Body of pancreas (tissue), 4 donors: ENCODE data around the gene CDH10. TPM values are rescaled to one million over a fixed set of nuclear protein-coding genes. Genes with fewer than 3 reads are reported as not detected.

Source experiments
- ATAC-seq: fragments of 150-250 bp; one replicate; pipeline ENCODE4 v1.9.1; 2016
- DNase-seq, 4 donors: peaks; one replicate each; pipeline ENCODE4 v3.0.0-alpha.2; 2019
- H3K27ac ChIP-seq, 4 donors: fragments of 200-600 bp; sonication (generic); 1 replicate in 3 of 4; 2 replicates in 1 of 4; pipeline versions ENCODE4 v1.5.1 to v1.6.1; 2016 to 2019; ENCODE audit warnings: mild to moderate bottlenecking in 1 of 4, mixed read lengths in 1 of 4, moderate library complexity in 1 of 4
- H3K27me3 ChIP-seq, 2 donors: fragments of 200-600 bp; sonication (generic); one replicate each; pipeline ENCODE4 v1.6.0; 2016; ENCODE audit warnings: mild to moderate bottlenecking in 1 of 2
- H3K36me3 ChIP-seq, 2 donors: fragments of 200-600 bp; sonication (generic); replicated peaks in 1 of 2; 2 replicates each; pipeline ENCODE4 v1.5.1; 2016; ENCODE audit warnings: low read depth in 2 of 2; ENCODE audit not compliant: insufficient read depth in 1 of 2
- H3K4me1 ChIP-seq: fragments of 200-600 bp; sonication (generic); one replicate; pipeline ENCODE4 v1.6.0; 2016
- H3K4me3 ChIP-seq, 2 donors: fragments of 200-600 bp; sonication (generic); 1 replicate in 1 of 2; 2 replicates in 1 of 2; pipeline ENCODE4 v1.5.1; 2016 to 2019
- H3K9me3 ChIP-seq, 3 donors: fragments of 200-600 bp; sonication (generic); 1 replicate in 2 of 3; 2 replicates in 1 of 3; pipeline ENCODE4 v1.5.1; 2016
- POLR2A ChIP-seq, 3 donors: fragments of 450-650 bp; IDR thresholded peaks; one replicate each; pipeline ENCODE4 v1.6.1; 2016; ENCODE audit warnings: antibody characterized with exemption in 3 of 3, mild to moderate bottlenecking in 2 of 3
- WGBS, 2 donors: methylation state at CpG; one replicate each; pipeline ENCODE4 v1.1.5; 2017; 5-methylcytosine and 5-hydroxymethylcytosine counted together
- intact Hi-C: fragments of 100-400 bp; cut with DNase I; formaldehyde crosslinking; loops from one replicate; pipeline ENCODE4 v1.15.1; 2023
- total RNA-seq, 2 donors: library from RNA; depleted of rRNA; stranded (reverse); fragments of >200 nt; gene quantifications; one replicate each; pipeline ENCODE4 v1.1.0, GENCODE V29; 2016
- TF ChIP-seq, protein P1 (sequence below), 7 experiments: fragments of 450-650 bp in 4 of 7; fragments of 200-600 bp in 3 of 7; sonication (generic) in 3 of 7; IDR thresholded peaks; one replicate each; pipeline ENCODE4 v1.5.1; 2016 to 2019; ENCODE audit warnings: antibody characterized with exemption in 7 of 7

Gene CDH10
- total RNA-seq, 2 donors from 2014 or later: 0.26 TPM; not detected in 1

DNA sequence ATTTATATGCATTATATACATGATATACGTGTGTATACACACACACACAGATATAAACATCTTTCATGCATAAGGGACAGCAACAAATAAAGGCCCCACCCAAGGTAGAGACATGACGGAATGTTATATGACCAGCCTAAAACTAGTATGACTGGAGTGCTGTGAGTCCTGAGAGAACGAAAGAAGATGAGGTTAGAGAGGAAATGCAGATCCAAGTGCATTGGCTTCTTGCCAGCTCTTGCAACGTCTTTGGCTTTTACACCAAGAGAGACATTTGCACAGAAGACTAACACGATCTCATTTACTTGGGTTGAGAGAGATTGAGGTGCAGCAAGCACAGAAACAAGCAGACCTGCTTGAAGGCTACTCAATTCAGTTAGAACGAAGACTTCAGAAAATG lies 23.0 kb downstream of the CDH10 start:
- ATAC-seq: no peak
- H3K36me3 ChIP-seq: no peaks in the 10 kb centered on the region
- WGBS, 2 donors: 37 to 39% methylated on average over 6 of the region's 6 CpGs
- H3K27me3 ChIP-seq: no peaks in the 10 kb centered on the region
- no peak for TF ChIP-seq POLR2A (IDR thresholded peaks at IDR 0.05)
- TF ChIP-seq, protein P1, sequence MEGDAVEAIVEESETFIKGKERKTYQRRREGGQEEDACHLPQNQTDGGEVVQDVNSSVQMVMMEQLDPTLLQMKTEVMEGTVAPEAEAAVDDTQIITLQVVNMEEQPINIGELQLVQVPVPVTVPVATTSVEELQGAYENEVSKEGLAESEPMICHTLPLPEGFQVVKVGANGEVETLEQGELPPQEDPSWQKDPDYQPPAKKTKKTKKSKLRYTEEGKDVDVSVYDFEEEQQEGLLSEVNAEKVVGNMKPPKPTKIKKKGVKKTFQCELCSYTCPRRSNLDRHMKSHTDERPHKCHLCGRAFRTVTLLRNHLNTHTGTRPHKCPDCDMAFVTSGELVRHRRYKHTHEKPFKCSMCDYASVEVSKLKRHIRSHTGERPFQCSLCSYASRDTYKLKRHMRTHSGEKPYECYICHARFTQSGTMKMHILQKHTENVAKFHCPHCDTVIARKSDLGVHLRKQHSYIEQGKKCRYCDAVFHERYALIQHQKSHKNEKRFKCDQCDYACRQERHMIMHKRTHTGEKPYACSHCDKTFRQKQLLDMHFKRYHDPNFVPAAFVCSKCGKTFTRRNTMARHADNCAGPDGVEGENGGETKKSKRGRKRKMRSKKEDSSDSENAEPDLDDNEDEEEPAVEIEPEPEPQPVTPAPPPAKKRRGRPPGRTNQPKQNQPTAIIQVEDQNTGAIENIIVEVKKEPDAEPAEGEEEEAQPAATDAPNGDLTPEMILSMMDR (IDR thresholded peaks at IDR 0.05): no peak
- H3K27ac ChIP-seq: no peak overlapping the region
- H3K4me1 ChIP-seq: no peaks in the 10 kb centered on the region
- intact Hi-C loops: no loop called here
- no peaks in the 10 kb centered on the region for H3K9me3 ChIP-seq
- H3K4me3 ChIP-seq: no peak overlapping the region
- DNase-seq: peak; percentile 16 to 41 (median 20)

DNA sequence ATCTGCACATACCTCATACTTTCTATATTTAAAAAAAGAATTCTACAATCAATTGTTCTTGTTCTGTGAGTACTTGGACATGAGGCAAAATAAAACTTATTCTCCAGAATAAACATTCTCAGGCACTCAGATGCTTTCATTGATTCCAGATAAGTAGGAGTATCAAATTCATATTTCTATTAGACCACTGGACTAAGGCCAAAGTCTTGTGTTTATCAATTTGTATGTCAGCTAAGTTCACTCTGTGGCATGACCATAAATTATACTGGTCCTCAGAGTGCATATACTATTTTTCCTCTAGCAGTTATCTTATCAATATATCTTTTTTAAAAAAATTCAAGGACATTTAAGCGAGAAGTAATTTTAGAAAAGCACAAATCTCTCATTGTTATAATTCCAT lies 28.2 kb downstream of the CDH10 start:
- DNase-seq: no peak
- TF ChIP-seq, protein P1 (IDR thresholded peaks at IDR 0.05): no peak
- Histone ChIP-seq H3K27ac (no peak overlapping the region), H3K27me3 (no peaks in the 10 kb centered on the region), H3K4me3 (no peak overlapping the region), H3K9me3 (no peaks in the 10 kb centered on the region), H3K36me3 (no peaks in the 10 kb centered on the region), H3K4me1 (no peaks in the 10 kb centered on the region)
- 16 to 27% methylated on average over 1 of the region's 1 CpG for WGBS, 2 donors
- no peak for ATAC-seq
- intact Hi-C loops: no loop called here

DNA sequence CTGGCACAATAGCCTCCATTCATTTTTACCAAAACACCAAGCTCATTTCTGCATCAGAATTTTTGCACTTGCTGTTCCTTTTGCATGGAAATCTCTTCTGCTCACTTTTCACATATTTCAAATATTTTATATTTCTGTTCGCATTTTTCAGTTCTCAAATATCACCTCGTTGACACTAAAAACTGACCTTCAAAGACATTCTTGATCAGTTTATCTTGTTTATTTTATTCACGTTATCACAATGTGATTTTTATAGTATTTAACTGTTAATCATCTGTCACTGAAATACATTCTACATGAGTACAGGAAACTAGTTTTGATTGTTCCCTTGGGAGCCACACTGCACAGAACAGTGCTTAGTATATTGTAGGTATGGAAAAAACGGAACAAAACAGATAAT lies 29.6 kb downstream of the CDH10 start:
- Histone ChIP-seq H3K36me3 (no peaks in the 10 kb centered on the region), H3K4me1 (no peaks in the 10 kb centered on the region), H3K27me3 (no peaks in the 10 kb centered on the region), H3K27ac (no peak overlapping the region), H3K9me3 (no peaks in the 10 kb centered on the region), H3K4me3 (no peak overlapping the region)
- ATAC-seq (no peak), DNase-seq (no peak)
- no peak for TF ChIP-seq POLR2A (IDR thresholded peaks at IDR 0.05)
- TF ChIP-seq, protein P1 (IDR thresholded peaks at IDR 0.05): no peak
- WGBS, 2 donors: 18 to 25% methylated on average over 4 of the region's 4 CpGs
- intact Hi-C loops: no loop called here

DNA sequence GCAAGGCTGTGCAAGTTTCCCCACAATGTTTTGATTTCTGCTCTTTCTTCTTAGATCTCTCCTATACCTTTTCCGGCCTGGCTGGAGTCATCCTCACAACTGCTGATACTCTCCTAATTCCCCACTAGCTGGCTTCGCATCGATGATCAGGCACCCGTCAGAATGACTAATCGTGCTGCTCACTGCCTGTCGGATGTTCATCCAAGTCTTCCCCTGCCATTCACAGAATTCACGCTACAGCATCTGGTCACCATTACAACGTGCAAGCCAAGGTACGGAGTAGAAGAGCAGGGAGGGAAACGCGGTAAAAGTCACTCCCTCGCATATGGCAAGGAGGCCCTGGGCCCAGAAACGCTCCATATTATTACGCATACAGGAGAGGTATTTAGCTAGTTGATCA lies 35.1 kb downstream of the CDH10 start:
- no peak overlapping the region for H3K27ac ChIP-seq
- DNase-seq (no peak), ATAC-seq (no peak)
- H3K4me3 ChIP-seq: no peak overlapping the region
- WGBS, 2 donors: 87 to 88% methylated on average over 14 of the region's 14 CpGs
- intact Hi-C loops: no loop called here
- TF ChIP-seq POLR2A (IDR thresholded peaks at IDR 0.05): no peak
- TF ChIP-seq, protein P1 (IDR thresholded peaks at IDR 0.05): no peak
- H3K9me3 ChIP-seq: no peaks in the 10 kb centered on the region
- H3K36me3 ChIP-seq: no peaks in the 10 kb centered on the region
- no peaks in the 10 kb centered on the region for H3K4me1 ChIP-seq
- H3K27me3 ChIP-seq: no peaks in the 10 kb centered on the region

DNA sequence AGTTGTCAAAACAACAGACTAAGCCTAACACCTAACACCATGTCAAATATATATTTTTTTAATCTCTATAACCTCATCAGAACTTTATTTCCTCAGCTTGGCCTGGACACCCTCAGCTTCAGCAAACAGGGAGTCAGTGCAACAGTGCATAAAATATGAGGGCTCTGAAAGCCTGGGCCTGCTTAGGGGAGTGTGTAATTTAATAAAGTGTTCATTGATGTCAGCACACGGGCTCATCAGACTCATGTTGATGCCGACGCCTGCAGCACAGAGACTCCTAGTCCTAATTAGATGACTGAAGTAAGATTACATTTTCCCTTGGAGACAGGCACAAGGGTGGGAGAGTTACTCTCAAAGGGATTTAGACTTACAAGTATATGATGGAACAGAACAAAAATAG lies 37.8 kb downstream of the CDH10 start:
- DNase-seq: peak in 2 of 4 donors; percentile 8 to 13
- TF ChIP-seq, protein P1 (IDR thresholded peaks at IDR 0.05): no peak
- TF ChIP-seq POLR2A (IDR thresholded peaks at IDR 0.05): no peak
- H3K27ac ChIP-seq: no peak overlapping the region
- no peak for ATAC-seq
- H3K36me3 ChIP-seq: no peaks in the 10 kb centered on the region
- intact Hi-C loops: no loop called here
- H3K4me1 ChIP-seq: no peaks in the 10 kb centered on the region
- no peaks in the 10 kb centered on the region for H3K27me3 ChIP-seq
- H3K9me3 ChIP-seq: no peaks in the 10 kb centered on the region
- H3K4me3 ChIP-seq: no peak overlapping the region
- 60 to 71% methylated on average over 3 of the region's 3 CpGs for WGBS, 2 donors
